GM20000 (cell line): Measurements from ENCODE around the gene ANXA10.

Source experiments
- DNase-seq: peaks from one replicate; pipeline ENCODE4 v3.0.0; 2012; ENCODE audit warnings: low spot score
- TF ChIP-seq, protein P1 (sequence below): IDR thresholded peaks from 2 replicates; pipeline ENCODE4 v1.5.1; 2012; ENCODE audit warnings: mild to moderate bottlenecking, control low read depth; ENCODE audit errors: extremely low read depth, missing control alignments

Gene ANXA10

DNA sequence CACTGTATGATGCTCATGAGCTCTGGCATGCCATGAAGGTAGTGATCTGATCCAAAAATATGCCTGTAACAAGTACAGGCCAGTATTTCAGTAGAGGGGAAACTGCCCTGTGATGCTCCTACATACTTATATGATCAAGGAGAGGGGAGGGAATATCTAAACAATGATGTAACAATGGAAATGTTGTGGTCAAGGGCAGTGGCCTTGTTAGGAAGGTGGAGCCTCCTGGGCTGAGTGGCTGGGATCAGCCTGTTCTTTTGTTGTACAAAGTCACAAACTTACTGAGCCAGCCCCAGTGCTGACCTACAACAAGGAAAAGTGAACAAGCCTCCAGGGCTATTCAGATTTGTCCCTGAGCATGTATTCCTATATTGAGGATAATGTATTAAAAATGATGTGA is 70.3 kb downstream of the ANXA10 start:
- DNase-seq = no peak
- TF ChIP-seq, protein P1, sequence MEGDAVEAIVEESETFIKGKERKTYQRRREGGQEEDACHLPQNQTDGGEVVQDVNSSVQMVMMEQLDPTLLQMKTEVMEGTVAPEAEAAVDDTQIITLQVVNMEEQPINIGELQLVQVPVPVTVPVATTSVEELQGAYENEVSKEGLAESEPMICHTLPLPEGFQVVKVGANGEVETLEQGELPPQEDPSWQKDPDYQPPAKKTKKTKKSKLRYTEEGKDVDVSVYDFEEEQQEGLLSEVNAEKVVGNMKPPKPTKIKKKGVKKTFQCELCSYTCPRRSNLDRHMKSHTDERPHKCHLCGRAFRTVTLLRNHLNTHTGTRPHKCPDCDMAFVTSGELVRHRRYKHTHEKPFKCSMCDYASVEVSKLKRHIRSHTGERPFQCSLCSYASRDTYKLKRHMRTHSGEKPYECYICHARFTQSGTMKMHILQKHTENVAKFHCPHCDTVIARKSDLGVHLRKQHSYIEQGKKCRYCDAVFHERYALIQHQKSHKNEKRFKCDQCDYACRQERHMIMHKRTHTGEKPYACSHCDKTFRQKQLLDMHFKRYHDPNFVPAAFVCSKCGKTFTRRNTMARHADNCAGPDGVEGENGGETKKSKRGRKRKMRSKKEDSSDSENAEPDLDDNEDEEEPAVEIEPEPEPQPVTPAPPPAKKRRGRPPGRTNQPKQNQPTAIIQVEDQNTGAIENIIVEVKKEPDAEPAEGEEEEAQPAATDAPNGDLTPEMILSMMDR = no peak

GRCh38 chr4:168163106-168163505 is 70.8 kb downstream of the ANXA10 start:
- TF ChIP-seq, protein P1 = no peak

DNA sequence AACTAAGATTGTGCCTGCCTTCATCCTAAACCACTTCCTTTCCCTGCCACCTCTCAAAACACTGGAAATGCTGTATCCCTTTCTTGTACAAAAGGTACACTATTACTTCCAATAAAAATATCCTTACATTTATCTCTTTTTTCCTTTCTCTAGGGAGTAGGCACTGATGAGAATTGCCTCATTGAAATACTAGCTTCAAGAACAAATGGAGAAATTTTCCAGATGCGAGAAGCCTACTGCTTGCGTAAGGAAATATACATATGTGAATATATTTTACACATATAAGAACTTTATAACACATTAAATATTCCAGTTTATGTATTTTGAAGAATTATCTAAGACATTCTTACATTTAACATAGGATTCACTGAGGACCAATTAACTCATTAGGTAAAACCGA is 71.7 kb downstream of the ANXA10 start:
- no peak for DNase-seq
- TF ChIP-seq, protein P1 = no peak

More at GRCh38 chr4:168163106-168163505, 70.8 kb downstream of the ANXA10 start:
- DNase-seq = no peak

DNA sequence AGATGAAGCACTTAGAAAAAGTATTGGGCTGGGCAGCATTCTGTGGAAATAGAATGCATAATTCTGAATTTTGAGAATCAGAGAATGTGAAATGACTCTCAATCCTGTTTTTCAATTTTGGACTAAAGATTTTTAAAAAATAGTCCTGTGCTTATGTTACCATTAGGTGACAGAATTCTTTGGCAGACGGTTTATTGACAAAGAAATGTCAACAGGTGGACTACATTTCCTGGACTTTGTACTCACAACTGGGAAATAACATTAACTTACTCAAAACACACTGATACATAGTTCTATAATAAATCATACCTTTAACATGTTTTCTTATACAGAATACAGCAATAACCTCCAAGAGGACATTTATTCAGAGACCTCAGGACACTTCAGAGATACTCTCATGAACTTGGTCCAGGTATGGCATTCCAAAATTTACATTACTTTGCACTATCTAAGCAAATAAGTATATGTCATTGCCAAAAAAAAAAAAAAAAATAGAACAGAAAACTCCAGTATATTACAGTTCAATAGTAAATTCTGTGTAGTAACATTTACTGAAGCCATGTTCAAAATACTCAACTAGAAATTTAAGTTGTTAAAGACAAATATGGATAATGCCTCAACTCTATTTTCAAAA is 72.7 kb downstream of the ANXA10 start:
- no peak for DNase-seq
- TF ChIP-seq, protein P1 = no peak

DNA sequence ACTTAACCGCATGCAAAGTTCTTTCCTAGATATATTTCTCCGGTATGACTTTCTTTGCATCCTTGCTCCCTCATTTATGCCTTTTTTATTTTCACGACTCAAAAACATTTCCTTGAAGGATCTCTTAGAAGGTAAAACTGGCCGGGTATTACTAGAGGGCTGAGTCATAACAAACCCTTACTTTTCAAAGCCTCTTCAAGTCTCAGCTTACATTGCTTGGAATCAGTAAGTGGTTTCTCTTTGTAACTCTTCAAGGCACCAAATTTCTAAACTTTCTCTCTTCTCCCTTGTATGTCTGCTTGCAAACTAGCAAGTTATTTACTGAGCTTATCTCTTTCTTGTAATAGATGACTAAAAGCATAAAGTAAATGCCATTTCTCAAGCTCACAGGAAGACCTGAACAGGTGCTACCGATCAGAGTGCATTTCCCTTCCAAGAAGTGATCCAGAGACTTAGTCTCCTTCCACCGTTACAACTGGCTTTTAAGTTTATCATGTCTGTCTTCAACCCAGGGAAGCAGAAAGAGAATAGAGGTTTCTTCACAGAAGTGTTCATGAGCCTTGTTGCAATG is 75.5 kb downstream of the ANXA10 start:
- no peak for DNase-seq
- TF ChIP-seq, protein P1 = no peak

- TF ChIP-seq, protein P1 = no peak
- no peak for DNase-seq
These were observed 82.0 kb downstream of the ANXA10 start for GRCh38 chr4:168174308-168174707.

DNA sequence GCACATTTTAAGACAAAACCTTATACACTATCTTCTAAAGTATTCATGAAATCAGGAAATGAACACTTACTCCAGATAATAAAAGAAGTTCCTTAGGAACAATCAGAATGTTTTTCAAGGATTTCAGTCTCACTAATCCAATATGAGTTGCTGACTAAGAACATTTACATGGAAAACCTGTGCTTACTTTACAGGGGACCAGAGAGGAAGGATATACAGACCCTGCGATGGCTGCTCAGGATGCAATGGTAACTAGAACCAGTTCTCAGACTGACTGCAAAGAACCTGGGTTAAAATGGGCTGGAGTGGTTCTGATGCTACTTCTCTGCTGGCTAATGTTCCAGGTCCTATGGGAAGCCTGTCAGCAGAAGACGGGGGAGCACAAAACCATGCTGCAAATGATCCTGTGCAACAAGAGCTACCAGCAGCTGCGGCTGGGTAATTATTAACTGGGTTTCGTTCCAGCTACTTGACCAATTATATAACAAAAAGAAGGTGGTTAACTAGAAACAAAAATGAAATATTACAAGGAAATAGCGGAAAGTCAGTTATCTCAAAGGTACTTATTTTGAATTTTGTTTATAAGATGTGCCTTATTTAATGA is 85.3 kb downstream of the ANXA10 start:
- TF ChIP-seq, protein P1 = no peak
- DNase-seq = no peak
